Upper lobe of left lung (tissue), 6 donors: Measurements from ENCODE around the gene HAUS1. TPM values are rescaled to one million over a fixed set of nuclear protein-coding genes. Genes with fewer than 3 reads are reported as not detected.

Experiments used
- ATAC-seq, 2 donors: fragments of 200-7000 bp; cut with Tn5 transposase; one replicate each; pipeline ENCODE4 v1.9.1; 2022; ENCODE audit warnings: mild to moderate bottlenecking in 2 of 2, moderate library complexity in 2 of 2; ENCODE audit not compliant: low FRiP score in 2 of 2
- DNase-seq, 2 donors: peaks; one replicate each; pipeline ENCODE4 v3.0.0-alpha.2; 2019 to 2020
- H3K27ac ChIP-seq, 4 donors: fragments of 200-600 bp; sonication (generic); one replicate each; pipeline ENCODE4 v1.5.1; 2016 to 2019
- H3K27me3 ChIP-seq, 4 donors: fragments of 200-600 bp; sonication (generic); one replicate each; pipeline ENCODE4 v1.5.1; 2017 to 2019
- H3K36me3 ChIP-seq, 4 donors: fragments of 200-600 bp; sonication (generic); one replicate each; pipeline ENCODE4 v1.5.1; 2016 to 2019
- H3K4me1 ChIP-seq, 4 donors: fragments of 200-600 bp; sonication (generic); one replicate each; pipeline ENCODE4 v1.5.1; 2018 to 2019
- H3K4me3 ChIP-seq, 4 donors: fragments of 200-600 bp; sonication (generic); one replicate each; pipeline ENCODE4 v1.5.1; 2017 to 2019; ENCODE audit warnings: mild to moderate bottlenecking in 2 of 4, moderate library complexity in 1 of 4
- H3K9me3 ChIP-seq, 4 donors: fragments of 200-600 bp; sonication (generic); one replicate each; pipeline ENCODE4 v1.5.1; 2018 to 2019
- EP300 ChIP-seq, 4 donors: sonication (generic); formaldehyde crosslinking; IDR thresholded peaks; one replicate each; pipeline ENCODE4 v1.5.1; 2017; ENCODE audit warnings: antibody characterized with exemption in 4 of 4, control low read depth in 2 of 4
- POLR2A ChIP-seq, 4 donors: fragments of 450-650 bp; IDR thresholded peaks; one replicate each; pipeline ENCODE4 v1.5.1; 2016 to 2017; ENCODE audit warnings: antibody characterized with exemption in 4 of 4, mild to moderate bottlenecking in 2 of 4
- POLR2AphosphoS5 ChIP-seq, 2 donors: sonication (generic); formaldehyde crosslinking; IDR thresholded peaks; one replicate each; pipeline ENCODE4 v1.5.1; 2017; ENCODE audit warnings: antibody characterized with exemption in 2 of 2
- WGBS, 2 donors: methylation state at CpG; one replicate each; pipeline ENCODE4 v1.1.5; 2017 to 2018; 5-methylcytosine and 5-hydroxymethylcytosine counted together
- total RNA-seq, 6 donors: library from RNA; depleted of rRNA in 4 of 6; stranded (reverse); fragments of >200 nt in 4 of 6; gene quantifications; one replicate each; pipeline versions ENCODE4 v1.1.0 to v1.2.1, GENCODE V29; 2016 to 2021
- TF ChIP-seq, protein P1 (sequence below), 6 experiments: fragments of 450-650 bp in 4 of 6; fragments of 200-600 bp in 2 of 6; sonication (generic) in 2 of 6; IDR thresholded peaks; one replicate each; pipeline ENCODE4 v1.5.1; 2016 to 2019; ENCODE audit warnings: antibody characterized with exemption in 6 of 6
- donor health status: DM: no; HTN: no; CAD: no; lungs with moderate emphysema.
- donor health status: DM: no; HTN: yes; CAD: no; lungs with severe emphysema.

The HAUS1 gene
- total RNA-seq, 6 donors from 2014 or later, result 16.0 to 41.9 (median 27.5) TPM

- H3K36me3 ChIP-seq, result no peaks in the 10 kb centered on the region
- DNase-seq (no peak), ATAC-seq (peak in 1 of 2 donors; percentile 4)
- H3K27ac ChIP-seq, result peak overlapping the region in 2 of 4 donors; percentile 77 to 88
- no peaks in the 10 kb centered on the region for H3K27me3 ChIP-seq
- WGBS, 2 donors, result 29 to 52% methylated on average over 11 to 21 of the region's 25 CpGs
- peaks cover 25 to 56% (median 38%) of the 10 kb centered on the region in 4 donors for H3K4me1 ChIP-seq
- TF ChIP-seq EP300 (IDR thresholded peaks at IDR 0.05), result no peak
- TF ChIP-seq, protein P1, sequence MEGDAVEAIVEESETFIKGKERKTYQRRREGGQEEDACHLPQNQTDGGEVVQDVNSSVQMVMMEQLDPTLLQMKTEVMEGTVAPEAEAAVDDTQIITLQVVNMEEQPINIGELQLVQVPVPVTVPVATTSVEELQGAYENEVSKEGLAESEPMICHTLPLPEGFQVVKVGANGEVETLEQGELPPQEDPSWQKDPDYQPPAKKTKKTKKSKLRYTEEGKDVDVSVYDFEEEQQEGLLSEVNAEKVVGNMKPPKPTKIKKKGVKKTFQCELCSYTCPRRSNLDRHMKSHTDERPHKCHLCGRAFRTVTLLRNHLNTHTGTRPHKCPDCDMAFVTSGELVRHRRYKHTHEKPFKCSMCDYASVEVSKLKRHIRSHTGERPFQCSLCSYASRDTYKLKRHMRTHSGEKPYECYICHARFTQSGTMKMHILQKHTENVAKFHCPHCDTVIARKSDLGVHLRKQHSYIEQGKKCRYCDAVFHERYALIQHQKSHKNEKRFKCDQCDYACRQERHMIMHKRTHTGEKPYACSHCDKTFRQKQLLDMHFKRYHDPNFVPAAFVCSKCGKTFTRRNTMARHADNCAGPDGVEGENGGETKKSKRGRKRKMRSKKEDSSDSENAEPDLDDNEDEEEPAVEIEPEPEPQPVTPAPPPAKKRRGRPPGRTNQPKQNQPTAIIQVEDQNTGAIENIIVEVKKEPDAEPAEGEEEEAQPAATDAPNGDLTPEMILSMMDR (IDR thresholded peaks at IDR 0.05), result no peak
- no peak for TF ChIP-seq POLR2AphosphoS5 (IDR thresholded peaks at IDR 0.05)
- TF ChIP-seq POLR2A (IDR thresholded peaks at IDR 0.05), result no peak
- H3K4me3 ChIP-seq, result peak overlapping the region; percentile 61 to 70 (median 65)
- no peaks in the 10 kb centered on the region for H3K9me3 ChIP-seq
Observed at GRCh38 chr18:46072376-46072867, 31.8 kb upstream of the HAUS1 start.

DNA sequence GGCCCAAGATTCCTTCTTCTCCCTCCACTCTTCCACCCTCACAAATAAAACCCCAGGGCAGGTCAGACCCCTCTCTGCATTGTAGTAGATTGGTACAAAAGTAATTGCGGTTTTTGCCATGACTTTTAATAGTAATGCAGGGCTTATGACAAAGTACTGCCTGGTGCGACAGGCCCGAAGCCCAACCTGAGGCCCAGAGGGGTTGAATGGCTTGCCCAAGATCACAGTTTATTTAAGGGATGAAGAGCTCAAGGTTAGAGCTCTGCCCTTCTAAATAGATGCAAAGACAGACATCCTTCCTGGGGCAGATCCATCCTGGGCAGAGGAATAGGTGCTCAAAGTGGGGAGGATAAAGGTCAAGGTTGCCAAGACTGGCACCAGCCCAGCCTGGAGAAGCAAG is 31.2 kb upstream of the HAUS1 start:
- DNase-seq (no peak), ATAC-seq (no peak)
- Histone ChIP-seq H3K4me1 (peaks cover 25 to 56% (median 38%) of the 10 kb centered on the region in 4 donors), H3K4me3 (no peak overlapping the region), H3K9me3 (no peaks in the 10 kb centered on the region), H3K27me3 (no peaks in the 10 kb centered on the region), H3K27ac (no peak overlapping the region), H3K36me3 (peaks cover 0 to 4% (median 0%) of the 10 kb centered on the region in 4 donors)
- 93 to 94% methylated on average over 3 of the region's 3 CpGs for WGBS, 2 donors
- TF ChIP-seq, protein P1 (IDR thresholded peaks at IDR 0.05), result no peak
- no peak for TF ChIP-seq POLR2A (IDR thresholded peaks at IDR 0.05)
- no peak for TF ChIP-seq POLR2AphosphoS5 (IDR thresholded peaks at IDR 0.05)
- no peak for TF ChIP-seq EP300 (IDR thresholded peaks at IDR 0.05)

- H3K9me3 ChIP-seq, result no peaks in the 10 kb centered on the region
- H3K4me3 ChIP-seq, result no peak overlapping the region
- H3K36me3 ChIP-seq, result peaks cover 0 to 5% (median 2%) of the 10 kb centered on the region in 4 donors
- no peak for TF ChIP-seq POLR2A (IDR thresholded peaks at IDR 0.05)
- TF ChIP-seq, protein P1 (IDR thresholded peaks at IDR 0.05), result peak; percentile 57 to 76 (median 67)
- H3K4me1 ChIP-seq, result peaks cover 25 to 54% (median 37%) of the 10 kb centered on the region in 4 donors
- WGBS, 2 donors, result 28 to 31% methylated on average over 9 of the region's 9 CpGs
- H3K27ac ChIP-seq, result no peak overlapping the region
- DNase-seq (no peak), ATAC-seq (peak; percentile 58 to 64)
- no peaks in the 10 kb centered on the region for H3K27me3 ChIP-seq
Observed at GRCh38 chr18:46073474-46074331, 30.5 kb upstream of the HAUS1 start.

DNA sequence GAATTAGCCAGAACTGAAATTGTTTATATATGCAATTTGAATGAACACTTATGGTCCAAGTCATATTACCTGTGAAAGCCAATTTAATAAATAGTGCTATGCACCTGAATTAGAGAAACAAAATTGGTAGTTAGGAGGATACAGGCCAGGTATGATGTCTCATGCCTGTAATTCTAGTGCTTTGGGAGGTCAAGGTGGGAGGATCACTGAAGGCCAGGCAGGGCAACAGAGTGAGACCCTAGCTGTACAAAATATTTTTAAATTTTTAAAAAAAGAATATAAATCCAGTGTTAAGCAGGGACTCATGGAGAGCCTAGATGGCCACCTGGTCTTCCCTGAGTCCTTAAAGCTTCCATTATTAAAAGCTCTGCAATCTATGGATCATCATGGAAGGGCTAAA is 24.8 kb upstream of the HAUS1 start:
- Histone ChIP-seq H3K9me3 (no peaks in the 10 kb centered on the region), H3K4me1 (peaks cover 0 to under 1% (median 0%) of the 10 kb centered on the region in 4 donors), H3K36me3 (peaks cover 22 to 55% (median 40%) of the 10 kb centered on the region in 4 donors), H3K4me3 (no peak overlapping the region), H3K27ac (no peak overlapping the region), H3K27me3 (no peaks in the 10 kb centered on the region)
- ATAC-seq (no peak), DNase-seq (no peak)
- no peak for TF ChIP-seq EP300 (IDR thresholded peaks at IDR 0.05)
- TF ChIP-seq POLR2AphosphoS5 (IDR thresholded peaks at IDR 0.05), result no peak
- TF ChIP-seq POLR2A (IDR thresholded peaks at IDR 0.05), result no peak
- TF ChIP-seq, protein P1 (IDR thresholded peaks at IDR 0.05), result no peak
